ENCODE data around the gene ITPR1.

Gene ITPR1

GRCh38 chr3:4693620-4694019, 200.5 kb downstream of the ITPR1 start:
- no peak for DNase-seq

GRCh38 chr3:4695846-4696245, 202.7 kb downstream of the ITPR1 start:
- no peak for DNase-seq

GRCh38 chr3:4696266-4696665, 203.1 kb downstream of the ITPR1 start:
- no peak for DNase-seq

GRCh38 chr3:4698125-4698821, 205.1 kb downstream of the ITPR1 start:
- no peak for DNase-seq

- no peak for DNase-seq
Measured at GRCh38 chr3:4703054-4703480, 209.9 kb downstream of the ITPR1 start.

- no peak for DNase-seq
Measured at GRCh38 chr3:4704552-4704951, 211.4 kb downstream of the ITPR1 start.

- no peak for DNase-seq
Measured at GRCh38 chr3:4707324-4707723, 214.2 kb downstream of the ITPR1 start.

- no peak for DNase-seq
Measured at GRCh38 chr3:4708230-4708629, 215.1 kb downstream of the ITPR1 start.

GRCh38 chr3:4709341-4709740, 216.2 kb downstream of the ITPR1 start:
- no peak for DNase-seq

- DNase-seq = no peak
Measured at GRCh38 chr3:4710191-4710590, 217.0 kb downstream of the ITPR1 start.

- no peak for DNase-seq
Measured at GRCh38 chr3:4711680-4711992, 218.5 kb downstream of the ITPR1 start.

- no peak for DNase-seq
Measured at GRCh38 chr3:4712109-4712508, 219.0 kb downstream of the ITPR1 start.

- no peak for DNase-seq
Measured at GRCh38 chr3:4714045-4714444, 220.9 kb downstream of the ITPR1 start.

- no peak for DNase-seq
Measured at GRCh38 chr3:4716266-4716665, 223.1 kb downstream of the ITPR1 start.

- DNase-seq = no peak
Measured at GRCh38 chr3:4716706-4717362, 223.7 kb downstream of the ITPR1 start.

- DNase-seq = no peak
Measured at GRCh38 chr3:4717363-4717740, 224.2 kb downstream of the ITPR1 start.

- DNase-seq = no peak
Measured at GRCh38 chr3:4718179-4718736, 225.1 kb downstream of the ITPR1 start.

GRCh38 chr3:4719046-4719501, 225.9 kb downstream of the ITPR1 start:
- DNase-seq = no peak

- DNase-seq = no peak
Measured at GRCh38 chr3:4720316-4721075, 227.3 kb downstream of the ITPR1 start.

- DNase-seq = no peak
Measured at GRCh38 chr3:4721511-4721911, 228.4 kb downstream of the ITPR1 start.

- DNase-seq = no peak
Measured at GRCh38 chr3:4722103-4722502, 229.0 kb downstream of the ITPR1 start.

GRCh38 chr3:4724051-4724629, 231.0 kb downstream of the ITPR1 start:
- no peak for DNase-seq

GRCh38 chr3:4726549-4726948, 233.4 kb downstream of the ITPR1 start:
- no peak for DNase-seq
